Gastrocnemius medialis (tissue), 4 donors: Measurements from ENCODE around the gene TNFSF12.

Experiments
- POLR2A ChIP-seq, 2 donors: fragments of 450-650 bp; IDR thresholded peaks; one replicate each; pipeline ENCODE4 v1.6.1; 2017; ENCODE audit warnings: antibody characterized with exemption in 2 of 2, mild to moderate bottlenecking in 2 of 2, moderate library complexity in 2 of 2
- TF ChIP-seq, protein P1 (sequence below), 5 experiments: fragments of 450-650 bp in 3 of 5; fragments of 200-600 bp in 2 of 5; sonication (generic) in 2 of 5; IDR thresholded peaks in 4 of 5; conservative IDR thresholded peaks in 1 of 5; 1 replicate in 4 of 5; 2 replicates in 1 of 5; pipeline ENCODE4 v1.5.1; 2016 to 2019; ENCODE audit warnings: antibody characterized with exemption in 5 of 5, mild to moderate bottlenecking in 3 of 5, moderate library complexity in 3 of 5

DNA sequence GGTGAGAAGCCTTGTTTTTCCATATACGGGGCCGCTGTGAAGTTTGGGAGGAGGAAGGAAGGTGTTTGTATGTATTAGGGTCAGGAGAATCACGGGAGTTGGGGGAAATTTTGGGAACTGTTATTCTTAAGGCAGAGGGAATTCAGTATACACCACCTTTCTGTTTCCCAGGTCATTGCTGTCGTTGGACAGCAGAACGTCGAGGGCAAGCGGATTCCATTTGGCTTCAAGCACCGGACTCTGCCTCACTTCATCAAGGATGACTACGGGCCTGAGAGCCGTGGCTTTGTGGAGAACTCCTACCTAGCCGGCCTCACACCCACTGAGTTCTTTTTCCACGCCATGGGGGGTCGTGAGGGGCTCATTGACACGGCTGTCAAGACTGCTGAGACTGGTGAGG is 47.1 kb upstream of the TNFSF12 start:
- TF ChIP-seq, protein P1, sequence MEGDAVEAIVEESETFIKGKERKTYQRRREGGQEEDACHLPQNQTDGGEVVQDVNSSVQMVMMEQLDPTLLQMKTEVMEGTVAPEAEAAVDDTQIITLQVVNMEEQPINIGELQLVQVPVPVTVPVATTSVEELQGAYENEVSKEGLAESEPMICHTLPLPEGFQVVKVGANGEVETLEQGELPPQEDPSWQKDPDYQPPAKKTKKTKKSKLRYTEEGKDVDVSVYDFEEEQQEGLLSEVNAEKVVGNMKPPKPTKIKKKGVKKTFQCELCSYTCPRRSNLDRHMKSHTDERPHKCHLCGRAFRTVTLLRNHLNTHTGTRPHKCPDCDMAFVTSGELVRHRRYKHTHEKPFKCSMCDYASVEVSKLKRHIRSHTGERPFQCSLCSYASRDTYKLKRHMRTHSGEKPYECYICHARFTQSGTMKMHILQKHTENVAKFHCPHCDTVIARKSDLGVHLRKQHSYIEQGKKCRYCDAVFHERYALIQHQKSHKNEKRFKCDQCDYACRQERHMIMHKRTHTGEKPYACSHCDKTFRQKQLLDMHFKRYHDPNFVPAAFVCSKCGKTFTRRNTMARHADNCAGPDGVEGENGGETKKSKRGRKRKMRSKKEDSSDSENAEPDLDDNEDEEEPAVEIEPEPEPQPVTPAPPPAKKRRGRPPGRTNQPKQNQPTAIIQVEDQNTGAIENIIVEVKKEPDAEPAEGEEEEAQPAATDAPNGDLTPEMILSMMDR (IDR thresholded peaks at IDR 0.05 in 4 of 5, conservative IDR thresholded peaks at IDR 0.05 in 1 of 5) = no peak
- no peak for TF ChIP-seq POLR2A (IDR thresholded peaks at IDR 0.05)
